K562 (cell line): ENCODE results near the gene TFAM. TPM values are rescaled to one million over a fixed set of nuclear protein-coding genes. Genes with fewer than 3 reads are reported as not detected.

Experiments
- ATAC-seq: fragments of 200-7000 bp; cut with Tn5 transposase; 3 replicates; pipeline ENCODE4 v1.9.1; 2020; ENCODE audit warnings: moderate library complexity
- BruUV-seq: library from RNA; stranded (reverse); fragments of 400-500 nt; replicated peaks from 2 replicates; lab custom pipeline; 2021; lab: Mats Ljungman, UMichigan
- CTCF ChIA-PET: fragments of 300-600 bp; formaldehyde crosslinking; extraction: SDS; loops from one replicate; lab custom pipeline; 2021; ENCODE audit warnings: low intra/inter-chr PET ratio; lab: Yijun Ruan, JAX
- POLR2A ChIA-PET: fragments of 300-600, 350-650 bp; sonication (Branson Sonifier 250); formaldehyde crosslinking; extraction: SDS; loops from one replicate; lab custom pipeline; 2021; ENCODE audit warnings: antibody characterized with exemption, inconsistent platforms; lab: Yijun Ruan, JAX
- DNase-seq, 4 experiments: peaks; one replicate each; pipeline versions ENCODE4 v3.0.0 to v3.0.0-alpha.2; 2011 to 2018; ENCODE audit warnings: low spot score in 3 of 4, mixed read lengths in 3 of 4; ENCODE audit errors: extremely low read depth in 1 of 4
- FAIRE-seq: peaks from 2 replicates; lab custom pipeline; 2011; peaks lifted over from hg19 to GRCh38; lab: Jason Lieb, UNC
- H2AFZ ChIP-seq: 2 replicates; pipeline ENCODE4 v1.6.0; 2011; ENCODE audit warnings: low read depth, low read length, control low read depth, inconsistent platforms
- H3K27ac ChIP-seq: fragments of 200-600 bp; 3 replicates; pipeline ENCODE4 v1.8.0; 2011; ENCODE audit warnings: low read depth, mild to moderate bottlenecking, control low read depth, inconsistent platforms, low read length, moderate library complexity, mixed read lengths; ENCODE audit errors: extremely low read depth
- H3K27me3 ChIP-seq, 2 experiments: fragments of 300-600 bp in 1 of 2; 2 replicates in 1 of 2; 3 replicates in 1 of 2; pipeline versions ENCODE4 v1.6.0 to v1.8.0; 2011; ENCODE audit warnings: inconsistent platforms in 2 of 2, low read length in 2 of 2, mild to moderate bottlenecking in 1 of 2, mixed read lengths in 1 of 2, moderate library complexity in 1 of 2; ENCODE audit not compliant: control insufficient read depth in 2 of 2, insufficient read depth in 2 of 2
- H3K36me3 ChIP-seq: fragments of 300-600 bp; 3 replicates; pipeline ENCODE4 v1.8.0; 2011; ENCODE audit warnings: mild to moderate bottlenecking, low read length, inconsistent platforms; ENCODE audit not compliant: control insufficient read depth, insufficient read depth
- H3K4me1 ChIP-seq, 2 experiments: fragments of 200-600 bp in 1 of 2; replicated peaks in 1 of 2; 2 replicates in 1 of 2; 3 replicates in 1 of 2; pipeline versions ENCODE4 v1.5.1 to v1.8.0; 2011; ENCODE audit warnings: inconsistent platforms in 2 of 2, low read length in 2 of 2, mild to moderate bottlenecking in 1 of 2, mixed read lengths in 1 of 2, moderate library complexity in 1 of 2; ENCODE audit not compliant: control insufficient read depth in 2 of 2, insufficient read depth in 2 of 2
- H3K4me2 ChIP-seq: 2 replicates; pipeline ENCODE4 v1.6.1; 2011; ENCODE audit warnings: low read length, control low read depth, inconsistent platforms, mixed read lengths; ENCODE audit not compliant: insufficient read depth
- H3K4me3 ChIP-seq: fragments of 200-600 bp; sonication (generic), shearing (Covaris generic); 2 replicates; pipeline ENCODE4 v1.5.1; 2016; ENCODE audit warnings: control low read depth, inconsistent platforms
- H3K79me2 ChIP-seq: fragments of 200-600 bp; 3 replicates; pipeline ENCODE4 v1.8.0; 2011; ENCODE audit warnings: low read length, inconsistent platforms; ENCODE audit not compliant: control insufficient read depth, insufficient read depth
- H3K9ac ChIP-seq, 2 experiments: 2 replicates each; pipeline versions ENCODE4 v1.6.0 to v1.6.1; 2011; ENCODE audit warnings: low read depth in 2 of 2, low read length in 2 of 2, control low read depth in 1 of 2, inconsistent platforms in 1 of 2, mild to moderate bottlenecking in 1 of 2, mixed read lengths in 1 of 2; ENCODE audit not compliant: insufficient read depth in 1 of 2
- H3K9me1 ChIP-seq: one replicate; pipeline ENCODE4 v1.6.0; 2011; ENCODE audit warnings: inconsistent platforms, mild to moderate bottlenecking, low read length, moderate library complexity; ENCODE audit not compliant: control insufficient read depth, insufficient read depth
- H3K9me3 ChIP-seq: replicated peaks from 2 replicates; pipeline ENCODE4 v1.5.1; 2011; ENCODE audit warnings: low read depth, low read length, inconsistent platforms; ENCODE audit not compliant: control insufficient read depth, insufficient read depth
- H4K20me1 ChIP-seq: replicated peaks from 2 replicates; pipeline ENCODE4 v1.6.1; 2011; ENCODE audit warnings: low read length, inconsistent platforms, mixed read lengths; ENCODE audit not compliant: control insufficient read depth, insufficient read depth
- DIDO1 ChIP-seq: fragments of 450-650 bp; IDR thresholded peaks from 2 replicates; pipeline ENCODE4 v1.6.1; 2016; ENCODE audit warnings: low read depth, missing biosample characterization, missing genetic modification characterization
- FOS ChIP-seq: IDR thresholded peaks from 3 replicates; pipeline ENCODE4 v1.6.1; 2011; ENCODE audit not compliant: insufficient read length; ENCODE audit errors: extremely low read depth
- HNRNPLL ChIP-seq: fragments of 200-400 bp; formaldehyde crosslinking; IDR thresholded peaks from 2 replicates; pipeline ENCODE4 v1.6.1; 2017; ENCODE audit warnings: low read length, low read depth, mild to moderate bottlenecking; ENCODE audit not compliant: poor library complexity, severe bottlenecking
- PTRF ChIP-seq: fragments of 450-650 bp; IDR thresholded peaks from 2 replicates; pipeline ENCODE4 v1.6.1; 2016; ENCODE audit warnings: mild to moderate bottlenecking, missing genetic modification characterization, missing compliant biosample characterization
- PTTG1 ChIP-seq: fragments of 450-650 bp; IDR thresholded peaks from 2 replicates; pipeline ENCODE4 v1.6.1; 2016; ENCODE audit warnings: low read depth, mild to moderate bottlenecking, missing genetic modification characterization, missing compliant biosample characterization
- RBM17 ChIP-seq: fragments of 200-400 bp; formaldehyde crosslinking; IDR thresholded peaks from 2 replicates; pipeline ENCODE4 v1.6.1; 2017; ENCODE audit warnings: low read depth, mild to moderate bottlenecking, low read length, borderline replicate concordance
- SLC30A9 ChIP-seq: fragments of 250-450 bp; sonication (Bioruptor Pico); IDR thresholded peaks from 2 replicates; pipeline ENCODE4 v1.8.0; 2022; ENCODE audit warnings: mild to moderate bottlenecking, moderate library complexity
- SMAD1 ChIP-seq: fragments of 150-350 bp; IDR thresholded peaks from 2 replicates; pipeline ENCODE4 v1.6.1; 2014; ENCODE audit warnings: low read length, low read depth; ENCODE audit not compliant: partially characterized antibody
- SMAD4 ChIP-seq: fragments of 250-450 bp; sonication (Bioruptor Pico); conservative IDR thresholded peaks from 2 replicates; pipeline ENCODE4 v1.8.0; 2021; ENCODE audit warnings: inconsistent platforms, mild to moderate bottlenecking, moderate library complexity
- SRSF7 ChIP-seq: fragments of 200-400 bp; formaldehyde crosslinking; optimal IDR thresholded peaks from 2 replicates; pipeline ENCODE3; 2017; ENCODE audit warnings: mild to moderate bottlenecking, low read depth, low read length
- ZNF133 ChIP-seq: fragments of 250-450 bp; sonication (Bioruptor Pico); IDR thresholded peaks from 2 replicates; pipeline ENCODE4 v1.4.0; 2020; ENCODE audit warnings: mild to moderate bottlenecking
- ZNF146 ChIP-seq: IDR thresholded peaks from one replicate; pipeline ENCODE4 v1.6.1; 2018; ENCODE audit warnings: missing compliant biosample characterization; ENCODE audit not compliant: unreplicated experiment
- ZNF311 ChIP-seq: fragments of 250-450 bp; sonication (Bioruptor Pico); IDR thresholded peaks from 2 replicates; pipeline ENCODE4 v1.4.0; 2020; ENCODE audit warnings: mild to moderate bottlenecking, moderate library complexity
- ZNF316 ChIP-seq: fragments of 450-650 bp; IDR thresholded peaks from 2 replicates; pipeline ENCODE4 v1.6.1; 2016
- ZNF384 ChIP-seq: IDR thresholded peaks from 2 replicates; pipeline ENCODE4 v1.6.1; 2012; ENCODE audit warnings: low read depth, low read length, improper control_type of control experiment
- in situ Hi-C: fragments of 300-500 bp; cut with MboI; formaldehyde crosslinking; loops from 4 replicates; pipeline ENCODE4 v1.15.0; 2018; ENCODE audit warnings: inconsistent platforms, mixed read lengths
- intact Hi-C: fragments of 100-400 bp; cut with micrococcal nuclease; formaldehyde crosslinking; loops from 2 replicates; pipeline ENCODE4 v1.14.2; 2022
- polyA plus RNA-seq, 8 experiments: library from polyadenylated mRNA; depleted of rRNA in 4 of 8; stranded (reverse) in 5 of 8; unstranded in 3 of 8; fragments of >200 nt; fragmentation: Nextera tagmentation in 2 of 8; fragmentation: Illumina TruSeq in 1 of 8; extraction: Ambion mirVana in 2 of 8; extraction: Trizol in 1 of 8; gene quantifications; 2 replicates each; pipeline versions ENCODE4 v1.2.1 to v1.2.3, GENCODE V29; 2011 to 2014; ENCODE audit warnings: inconsistent platforms in 1 of 8, missing spikeins in 1 of 8
- total RNA-seq, 7 experiments: library from RNA; depleted of rRNA in 6 of 7; stranded (reverse); fragments of >200 nt in 6 of 7; fragmentation: Illumina TruSeq in 2 of 7; extraction: Trizol in 2 of 7; gene quantifications; 2 replicates each; pipeline versions ENCODE4 v1.2.1 to v1.2.3, GENCODE V29; 2011 to 2021; ENCODE audit warnings: low replicate concordance in 1 of 7
- TF ChIP-seq, protein P1 (sequence below): fragments of 250-450 bp; sonication (Bioruptor Pico); IDR thresholded peaks from 2 replicates; pipeline ENCODE4 v1.5.0; 2021
- TF ChIP-seq, protein P2 (sequence below): fragments of 450-650 bp; IDR thresholded peaks from 2 replicates; pipeline ENCODE4 v1.6.1; 2016; ENCODE audit warnings: low read depth

Gene TFAM
- total and polyA plus RNA-seq, 9 of the 15 experiments (the other 6 are each of a cell fraction or from before 2014, with no cell fraction given) = 74.3 to 227 (median 155) TPM

DNA sequence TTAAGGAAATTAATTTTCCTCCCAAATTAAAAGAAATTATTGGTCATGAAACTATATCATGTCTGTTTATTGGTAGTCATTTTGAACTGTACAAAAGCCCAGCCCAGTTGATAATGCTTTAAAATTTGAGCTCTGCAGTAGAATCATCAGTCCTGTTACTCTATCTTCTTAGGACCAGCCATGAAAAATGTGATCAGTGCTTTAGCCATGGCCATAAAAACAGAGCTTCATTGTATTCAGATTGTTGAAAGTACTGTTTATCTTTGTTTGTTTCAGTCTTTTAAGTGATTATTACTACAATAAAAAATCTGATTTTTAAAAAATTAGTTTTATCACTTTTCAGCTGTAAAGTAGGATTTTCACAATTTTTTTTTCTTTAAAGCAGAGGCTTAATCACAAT, 13.7 kb upstream of the TFAM start:
- DNase-seq = no peak
- no peak overlapping the region for H3K9ac ChIP-seq
- ChIA-PET POLR2A (interaction anchor here (0.7 kb wide), 1 partner anchor 15 kb away, joined by 4 read pairs; no protein-coding TSS in a partner anchor), CTCF (no interaction called here)
- no peaks in the 10 kb centered on the region for H3K9me1 ChIP-seq
- in situ Hi-C loops = no loop called here
- no peak overlapping the region for H3K4me2 ChIP-seq
- intact Hi-C loops = no loop called here
- no peak overlapping the region for H3K27ac ChIP-seq
- no peaks in the 10 kb centered on the region for H3K9me3 ChIP-seq
- no peak for FAIRE-seq
- no TSS peak for BruUV-seq
- H4K20me1 ChIP-seq = no peaks in the 10 kb centered on the region
- no peaks in the 10 kb centered on the region for H3K27me3 ChIP-seq
- no peaks in the 10 kb centered on the region for H3K36me3 ChIP-seq
- ATAC-seq = no peak
- H3K79me2 ChIP-seq = no peaks in the 10 kb centered on the region
- no peak overlapping the region for H2AFZ ChIP-seq
- H3K4me1 ChIP-seq = no peaks in the 10 kb centered on the region
- no peak overlapping the region for H3K4me3 ChIP-seq
- TF ChIP-seq DIDO1 (tag) (no peak), PTTG1 (tag) (no peak), HNRNPLL (no peak), SRSF7 (no peak), ZNF316 (no peak), SMAD1 (no peak), ZNF311 (no peak), ZNF146 (no peak), FOS (no peak), SLC30A9 (no peak), RBM17 (no peak), ZNF384 (no peak), PTRF (tag) (no peak), SMAD4 (no peak), ZNF133 (CRISPR knock-in tag) (no peak)
- TF ChIP-seq, protein P1, sequence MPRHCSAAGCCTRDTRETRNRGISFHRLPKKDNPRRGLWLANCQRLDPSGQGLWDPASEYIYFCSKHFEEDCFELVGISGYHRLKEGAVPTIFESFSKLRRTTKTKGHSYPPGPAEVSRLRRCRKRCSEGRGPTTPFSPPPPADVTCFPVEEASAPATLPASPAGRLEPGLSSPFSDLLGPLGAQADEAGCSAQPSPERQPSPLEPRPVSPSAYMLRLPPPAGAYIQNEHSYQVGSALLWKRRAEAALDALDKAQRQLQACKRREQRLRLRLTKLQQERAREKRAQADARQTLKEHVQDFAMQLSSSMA = no peak
- TF ChIP-seq, protein P2, sequence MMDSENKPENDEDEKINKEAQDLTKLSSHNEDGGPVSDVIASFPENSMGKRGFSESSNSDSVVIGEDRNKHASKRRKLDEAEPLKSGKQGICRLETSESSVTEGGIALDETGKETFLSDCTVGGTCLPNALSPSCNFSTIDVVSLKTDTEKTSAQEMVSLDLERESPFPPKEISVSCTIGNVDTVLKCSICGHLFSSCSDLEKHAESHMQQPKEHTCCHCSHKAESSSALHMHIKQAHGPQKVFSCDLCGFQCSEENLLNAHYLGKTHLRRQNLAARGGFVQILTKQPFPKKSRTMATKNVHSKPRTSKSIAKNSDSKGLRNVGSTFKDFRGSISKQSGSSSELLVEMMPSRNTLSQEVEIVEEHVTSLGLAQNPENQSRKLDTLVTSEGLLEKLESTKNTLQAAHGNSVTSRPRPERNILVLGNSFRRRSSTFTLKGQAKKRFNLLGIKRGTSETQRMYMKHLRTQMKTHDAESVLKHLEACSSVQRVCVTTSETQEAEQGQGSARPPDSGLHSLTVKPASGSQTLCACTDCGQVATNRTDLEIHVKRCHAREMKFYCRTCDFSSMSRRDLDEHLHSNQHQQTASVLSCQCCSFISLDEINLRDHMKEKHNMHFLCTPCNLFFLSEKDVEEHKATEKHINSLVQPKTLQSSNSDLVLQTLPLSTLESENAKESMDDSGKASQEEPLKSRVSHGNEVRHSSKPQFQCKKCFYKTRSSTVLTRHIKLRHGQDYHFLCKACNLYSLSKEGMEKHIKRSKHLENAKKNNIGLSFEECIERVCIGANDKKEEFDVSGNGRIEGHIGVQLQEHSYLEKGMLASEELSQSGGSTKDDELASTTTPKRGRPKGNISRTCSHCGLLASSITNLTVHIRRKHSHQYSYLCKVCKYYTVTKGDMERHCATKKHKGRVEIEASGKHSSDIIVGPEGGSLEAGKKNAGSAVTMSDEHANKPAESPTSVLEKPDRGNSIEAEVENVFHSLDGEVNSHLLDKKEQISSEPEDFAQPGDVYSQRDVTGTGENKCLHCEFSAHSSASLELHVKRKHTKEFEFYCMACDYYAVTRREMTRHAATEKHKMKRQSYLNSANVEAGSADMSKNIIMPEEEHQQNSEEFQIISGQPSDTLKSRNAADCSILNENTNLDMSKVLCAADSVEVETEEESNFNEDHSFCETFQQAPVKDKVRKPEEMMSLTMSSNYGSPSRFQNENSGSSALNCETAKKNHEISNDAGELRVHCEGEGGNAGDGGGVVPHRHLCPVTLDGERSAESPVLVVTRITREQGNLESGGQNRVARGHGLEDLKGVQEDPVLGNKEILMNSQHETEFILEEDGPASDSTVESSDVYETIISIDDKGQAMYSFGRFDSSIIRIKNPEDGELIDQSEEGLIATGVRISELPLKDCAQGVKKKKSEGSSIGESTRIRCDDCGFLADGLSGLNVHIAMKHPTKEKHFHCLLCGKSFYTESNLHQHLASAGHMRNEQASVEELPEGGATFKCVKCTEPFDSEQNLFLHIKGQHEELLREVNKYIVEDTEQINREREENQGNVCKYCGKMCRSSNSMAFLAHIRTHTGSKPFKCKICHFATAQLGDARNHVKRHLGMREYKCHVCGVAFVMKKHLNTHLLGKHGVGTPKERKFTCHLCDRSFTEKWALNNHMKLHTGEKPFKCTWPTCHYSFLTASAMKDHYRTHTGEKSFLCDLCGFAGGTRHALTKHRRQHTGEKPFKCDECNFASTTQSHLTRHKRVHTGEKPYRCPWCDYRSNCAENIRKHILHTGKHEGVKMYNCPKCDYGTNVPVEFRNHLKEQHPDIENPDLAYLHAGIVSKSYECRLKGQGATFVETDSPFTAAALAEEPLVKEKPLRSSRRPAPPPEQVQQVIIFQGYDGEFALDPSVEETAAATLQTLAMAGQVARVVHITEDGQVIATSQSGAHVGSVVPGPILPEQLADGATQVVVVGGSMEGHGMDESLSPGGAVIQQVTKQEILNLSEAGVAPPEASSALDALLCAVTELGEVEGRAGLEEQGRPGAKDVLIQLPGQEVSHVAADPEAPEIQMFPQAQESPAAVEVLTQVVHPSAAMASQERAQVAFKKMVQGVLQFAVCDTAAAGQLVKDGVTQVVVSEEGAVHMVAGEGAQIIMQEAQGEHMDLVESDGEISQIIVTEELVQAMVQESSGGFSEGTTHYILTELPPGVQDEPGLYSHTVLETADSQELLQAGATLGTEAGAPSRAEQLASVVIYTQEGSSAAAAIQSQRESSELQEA = no peak
